GM13976 (cell line): ENCODE results near the gene FHOD3.
A peak's percentile ranks its signal among the peaks of the same experiment; 100 is the strongest.

ENCODE experiments used
- DNase-seq: peaks from one replicate; pipeline ENCODE4 v3.0.0; 2012; ENCODE audit warnings: low spot score
- in situ Hi-C: fragments of 300-500 bp; cut with MboI; formaldehyde crosslinking; loops from one replicate; pipeline ENCODE4 v1.12.0; 2022; ENCODE audit warnings: low sequenced_read_pairs, mixed read lengths, inconsistent platforms; ENCODE audit not compliant: unreplicated experiment
- TF ChIP-seq, protein P1 (sequence below): IDR thresholded peaks from 2 replicates; pipeline ENCODE4 v1.5.1; 2012; ENCODE audit warnings: borderline replicate concordance, mild to moderate bottlenecking; ENCODE audit not compliant: insufficient read depth; ENCODE audit errors: extremely low read depth, missing control alignments, control extremely low read depth

Gene FHOD3

DNA sequence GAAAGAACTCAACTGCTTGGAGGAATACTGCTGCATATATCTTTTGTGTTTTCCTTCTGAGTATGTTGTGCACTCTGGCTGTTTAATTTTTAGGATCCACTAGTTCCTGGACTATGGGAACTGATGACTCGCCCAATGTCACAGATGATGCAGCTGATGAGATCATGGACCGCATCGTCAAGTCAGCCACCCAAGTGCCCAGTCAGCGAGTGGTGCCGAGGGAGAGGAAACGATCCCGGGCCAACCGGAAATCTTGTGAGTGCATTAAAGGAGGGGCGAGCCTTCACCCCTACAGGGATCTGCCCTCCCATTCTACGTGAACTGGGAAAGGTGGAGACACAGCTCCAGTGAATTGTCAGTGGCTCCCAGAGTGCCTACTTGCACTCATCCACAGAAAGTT, 471.7 kb downstream of the FHOD3 start:
- no peak for DNase-seq
- TF ChIP-seq, protein P1, sequence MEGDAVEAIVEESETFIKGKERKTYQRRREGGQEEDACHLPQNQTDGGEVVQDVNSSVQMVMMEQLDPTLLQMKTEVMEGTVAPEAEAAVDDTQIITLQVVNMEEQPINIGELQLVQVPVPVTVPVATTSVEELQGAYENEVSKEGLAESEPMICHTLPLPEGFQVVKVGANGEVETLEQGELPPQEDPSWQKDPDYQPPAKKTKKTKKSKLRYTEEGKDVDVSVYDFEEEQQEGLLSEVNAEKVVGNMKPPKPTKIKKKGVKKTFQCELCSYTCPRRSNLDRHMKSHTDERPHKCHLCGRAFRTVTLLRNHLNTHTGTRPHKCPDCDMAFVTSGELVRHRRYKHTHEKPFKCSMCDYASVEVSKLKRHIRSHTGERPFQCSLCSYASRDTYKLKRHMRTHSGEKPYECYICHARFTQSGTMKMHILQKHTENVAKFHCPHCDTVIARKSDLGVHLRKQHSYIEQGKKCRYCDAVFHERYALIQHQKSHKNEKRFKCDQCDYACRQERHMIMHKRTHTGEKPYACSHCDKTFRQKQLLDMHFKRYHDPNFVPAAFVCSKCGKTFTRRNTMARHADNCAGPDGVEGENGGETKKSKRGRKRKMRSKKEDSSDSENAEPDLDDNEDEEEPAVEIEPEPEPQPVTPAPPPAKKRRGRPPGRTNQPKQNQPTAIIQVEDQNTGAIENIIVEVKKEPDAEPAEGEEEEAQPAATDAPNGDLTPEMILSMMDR = no peak
- in situ Hi-C loops = no loop called here

DNA sequence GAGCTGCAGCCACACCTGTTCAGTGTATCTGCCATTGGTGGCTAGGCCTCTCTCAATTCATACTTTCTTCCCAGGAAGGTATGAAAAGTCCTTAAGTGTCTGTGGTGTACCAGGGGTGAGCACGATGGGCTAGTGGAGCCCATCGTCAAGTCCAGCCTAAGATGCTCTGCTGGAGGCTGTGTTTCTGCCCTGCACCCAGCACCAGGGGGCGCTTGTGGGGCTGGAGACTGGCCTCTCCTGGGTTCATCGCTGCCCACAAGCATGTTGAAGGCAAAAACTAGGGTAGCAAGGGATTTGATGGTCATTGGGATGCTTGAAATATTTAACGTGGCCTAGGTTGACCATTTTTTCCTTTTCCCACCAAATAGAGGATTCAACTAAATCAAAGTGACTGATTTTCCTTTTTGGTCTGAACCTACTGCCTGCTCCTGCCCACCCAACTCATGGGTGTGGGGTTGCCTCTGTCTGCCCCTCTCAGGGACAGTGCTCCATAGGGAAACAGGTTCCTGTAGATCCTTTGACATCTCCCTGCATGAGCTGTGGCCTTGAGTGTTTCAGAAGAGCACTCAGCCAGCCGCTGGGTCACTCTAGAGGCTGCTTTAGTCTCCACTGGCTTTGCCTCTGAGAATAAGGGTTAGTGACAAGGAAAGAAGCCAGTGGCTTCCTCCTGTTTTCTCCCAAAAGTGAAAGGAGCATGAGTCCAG, 472.2 kb downstream of the FHOD3 start:
- in situ Hi-C loops = no loop called here
- peak; percentile 47 for DNase-seq
- TF ChIP-seq, protein P1 = peak; percentile 28

DNA sequence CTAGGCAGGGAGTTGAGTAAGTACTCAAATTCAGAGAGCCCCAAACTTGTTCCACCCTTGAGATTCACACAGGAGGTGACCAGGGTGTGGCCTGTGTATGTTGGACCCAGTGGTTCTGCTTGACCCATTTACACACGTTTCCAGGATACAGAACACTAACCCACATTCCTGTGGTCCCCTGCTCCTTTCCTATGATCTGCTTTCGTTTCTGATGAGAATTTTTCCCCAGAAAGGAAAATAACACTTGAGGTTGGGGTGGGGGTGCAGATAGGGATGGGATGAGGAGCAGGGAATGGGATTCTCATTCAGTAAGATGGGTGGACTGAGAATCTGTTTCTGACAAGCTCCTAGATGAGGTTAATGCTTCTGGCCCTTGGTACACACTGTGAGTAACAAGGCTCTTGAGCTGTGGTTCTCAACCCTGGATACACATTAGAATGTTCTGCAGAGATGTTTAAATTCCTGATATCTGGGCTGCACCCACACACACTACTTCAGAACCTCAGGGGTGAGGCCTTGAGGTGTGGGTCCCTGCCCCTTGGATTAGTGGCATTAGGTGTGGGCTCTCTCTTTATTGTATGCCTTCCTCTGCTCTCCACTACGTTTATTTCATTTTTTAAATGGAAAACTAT, 472.9 kb downstream of the FHOD3 start:
- TF ChIP-seq, protein P1 = no peak
- no peak for DNase-seq
- in situ Hi-C loops = no loop called here

DNA sequence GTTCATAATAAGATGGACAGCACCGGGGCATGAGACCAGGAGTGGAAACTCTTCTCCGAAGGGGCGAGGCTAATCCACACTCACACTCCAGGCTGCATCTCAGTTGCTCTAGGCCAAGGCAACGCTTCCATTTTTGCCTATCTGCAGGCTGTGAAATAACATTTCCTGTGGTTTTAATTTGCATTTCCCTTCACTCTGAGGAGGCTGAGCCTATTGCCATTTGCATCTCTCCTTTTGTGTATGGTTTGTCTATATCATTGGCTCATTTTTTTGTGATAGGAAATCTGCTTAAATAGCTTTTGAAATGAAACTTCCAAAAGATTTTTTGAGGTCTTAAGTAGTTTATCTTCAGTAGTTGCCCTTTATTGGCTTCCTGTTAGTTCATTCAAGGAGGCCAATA, 473.7 kb downstream of the FHOD3 start:
- DNase-seq = no peak
- TF ChIP-seq, protein P1 = no peak
- in situ Hi-C loops = no loop called here

DNA sequence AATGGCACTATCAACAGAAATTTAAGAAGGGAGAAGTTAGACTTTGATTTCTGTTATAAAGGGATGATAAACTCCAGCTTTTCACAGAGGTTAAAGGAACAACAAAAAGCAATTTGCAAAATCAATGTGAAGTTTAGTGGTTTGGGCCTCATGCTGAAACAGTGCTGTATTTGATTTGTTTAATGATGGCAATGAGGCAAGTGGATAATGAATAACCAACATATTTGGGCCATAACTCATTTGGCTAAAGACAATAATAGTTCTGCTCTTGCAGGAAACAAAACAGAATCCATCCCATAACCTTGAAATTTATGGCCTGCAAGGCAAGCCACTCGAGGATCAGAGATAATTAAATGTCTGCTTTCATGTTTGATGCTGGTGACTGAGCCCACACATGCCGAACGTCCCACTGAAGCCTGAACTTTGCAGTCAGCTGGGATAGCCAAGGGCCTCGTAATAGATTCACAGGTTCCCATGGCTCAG, 474.8 kb downstream of the FHOD3 start:
- DNase-seq = no peak
- TF ChIP-seq, protein P1 = no peak
- in situ Hi-C loops = no loop called here

DNA sequence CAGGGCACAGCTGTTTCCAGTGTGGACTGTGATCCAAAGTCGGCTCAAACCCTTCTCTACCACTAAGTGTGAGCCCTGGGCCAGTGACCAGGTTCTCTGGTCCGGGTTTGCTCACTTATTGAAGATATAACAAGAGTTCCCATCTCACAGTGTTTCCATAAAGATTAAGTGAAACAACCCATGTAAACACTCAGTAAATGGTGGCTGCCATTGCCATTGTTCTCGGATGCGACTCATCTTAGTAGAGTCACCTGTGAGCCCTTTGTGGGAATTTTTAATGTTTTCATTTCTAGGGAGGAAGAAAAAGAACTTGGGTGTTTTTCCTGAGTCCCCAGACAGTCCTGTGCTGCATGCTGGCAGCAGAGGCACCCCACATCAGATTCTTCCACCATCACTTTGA, 477.9 kb downstream of the FHOD3 start:
- TF ChIP-seq, protein P1 = no peak
- in situ Hi-C loops = no loop called here
- DNase-seq = no peak
